ENCODE results near the gene MEAF6.

- TF ChIP-seq EZH2phosphoT487 (IDR thresholded peaks at IDR 0.05; ENCODE audit: insufficient read depth, low read depth): no peak
- TF ChIP-seq EZH2 (IDR thresholded peaks at IDR 0.05; ENCODE audit: insufficient read depth, poor library complexity, severe bottlenecking): no peak
Measured at GRCh38 chr1:37553927-37554808, 39.6 kb upstream of the MEAF6 start, which contains the start of gene SNIP1.
